ENCODE data around the gene RAB27A. TPM values are rescaled to one million over a fixed set of nuclear protein-coding genes. Genes with fewer than 3 reads are reported as not detected.
A peak's percentile ranks its signal among the peaks of the same experiment; 100 is the strongest.

The RAB27A gene
- total and polyA plus RNA-seq, 5 donors from 2014 or later = 34.0 to 69.2 (median 43.8) TPM

DNA sequence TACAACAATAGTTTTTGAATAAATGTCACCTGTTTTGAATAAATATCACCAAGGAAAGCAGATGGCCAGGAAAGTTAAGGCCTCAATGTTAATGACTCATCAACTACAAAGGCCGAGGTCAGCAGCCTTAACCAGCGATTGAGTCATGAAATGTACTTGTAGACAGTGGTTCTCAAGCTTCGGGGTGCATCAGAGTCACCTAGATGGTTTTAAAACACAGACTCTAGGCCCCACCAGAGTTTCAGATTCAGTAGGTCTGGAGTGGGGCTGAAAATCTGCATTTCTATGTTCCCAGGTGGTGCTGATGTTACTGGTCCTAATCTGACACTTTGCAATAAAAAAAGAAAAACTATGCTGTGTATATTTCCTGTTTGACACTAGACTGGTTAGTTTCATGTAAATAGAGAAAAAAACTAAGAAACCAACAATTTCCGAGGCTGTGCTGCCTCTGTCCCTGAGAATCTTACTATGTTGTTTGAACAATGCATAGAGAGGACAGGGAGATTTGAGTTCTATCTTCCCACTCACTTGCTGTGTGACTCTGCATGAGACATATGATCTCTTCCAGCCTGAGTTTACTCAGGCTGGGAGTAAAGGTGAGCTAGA lies 9.8 kb downstream of the RAB27A start:
- Mint-ChIP-seq H3K4me1 (peaks cover 51 to 95% (median 80%) of the 10 kb centered on the region in 4 donors), H3K4me3 (peak overlapping the region; percentile 47 to 79 (median 64)), H3K27ac (peak overlapping the region; percentile 90 to 95 (median 95)), H3K9me3 (no peaks in the 10 kb centered on the region), H3K27me3 (no peaks in the 10 kb centered on the region), H3K36me3 (peaks cover 3% of the 10 kb centered on the region)
- Histone ChIP-seq H3K27me3 (ENCODE audit: control insufficient read depth, insufficient read depth, low read length) (no peaks in the 10 kb centered on the region), H3K4me3 (ENCODE audit: low read depth, low read length) (peak overlapping the region; percentile 59), H3K36me3 (ENCODE audit: control insufficient read depth, insufficient read depth, low read length) (no peaks in the 10 kb centered on the region), H3K9me3 (ENCODE audit: control insufficient read depth in 2 of 2, low read length in 2 of 2) (no peaks in the 10 kb centered on the region), H3K4me1 (ENCODE audit: control insufficient read depth, insufficient read depth, low read length, poor library complexity, severe bottlenecking) (peaks cover 88% of the 10 kb centered on the region), H3K27ac (ENCODE audit: insufficient read depth, low read length, poor library complexity, severe bottlenecking) (peak overlapping the region; percentile 82)
- DNase-seq = peak; percentile 41 to 67 (median 49)
- ATAC-seq (ENCODE audit: low read depth in 2 of 2) = peak; percentile 68 to 78

DNA sequence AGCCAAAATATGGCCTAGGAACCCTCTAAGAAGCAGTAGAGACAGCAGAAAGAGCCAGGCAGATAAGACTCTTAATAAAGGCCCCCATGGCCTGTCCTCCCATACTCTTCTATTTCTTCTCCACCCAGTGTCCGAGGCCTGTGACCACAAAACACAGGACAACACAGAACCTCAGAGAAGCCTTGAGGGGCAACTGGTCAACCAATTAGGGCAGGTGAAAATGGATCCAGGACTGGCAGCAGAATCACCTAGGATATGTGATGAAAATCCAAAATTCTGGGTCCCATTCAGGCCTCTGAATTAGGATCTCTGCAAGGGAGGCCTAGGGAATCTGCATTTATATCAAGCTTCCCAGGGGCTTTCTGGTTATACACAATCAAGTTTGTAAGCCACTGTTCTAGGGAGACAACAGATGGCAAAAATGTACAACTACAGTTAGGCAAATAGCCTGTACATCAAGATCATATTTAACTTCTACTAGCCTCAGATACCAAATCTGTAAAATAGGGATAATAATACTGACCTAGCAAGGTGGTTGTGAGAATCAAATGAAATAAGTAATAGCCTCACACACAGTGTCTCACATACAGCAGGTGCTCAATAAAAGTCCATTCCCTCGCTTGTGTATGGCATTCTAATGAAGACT lies 10.4 kb downstream of the RAB27A start:
- peak overlapping the region; percentile 82 for H3K27ac ChIP-seq (ENCODE audit: insufficient read depth, low read length, poor library complexity, severe bottlenecking)
- no peaks in the 10 kb centered on the region for H3K27me3 Mint-ChIP-seq
- peak overlapping the region; percentile 59 for H3K4me3 ChIP-seq (ENCODE audit: low read depth, low read length)
- H3K9me3 Mint-ChIP-seq = no peaks in the 10 kb centered on the region
- H3K27ac Mint-ChIP-seq = peak overlapping the region; percentile 90 to 95 (median 95)
- H3K9me3 ChIP-seq (ENCODE audit: control insufficient read depth in 2 of 2, low read length in 2 of 2) = no peaks in the 10 kb centered on the region
- H3K36me3 Mint-ChIP-seq = peaks cover 3% of the 10 kb centered on the region
- H3K4me3 Mint-ChIP-seq = peak overlapping the region; percentile 55 to 79 (median 76)
- ATAC-seq (ENCODE audit: low read depth in 2 of 2) = no peak
- no peak for DNase-seq
- peaks cover 45 to 91% (median 74%) of the 10 kb centered on the region in 4 donors for H3K4me1 Mint-ChIP-seq
- no peaks in the 10 kb centered on the region for H3K36me3 ChIP-seq (ENCODE audit: control insufficient read depth, insufficient read depth, low read length)
- H3K27me3 ChIP-seq (ENCODE audit: control insufficient read depth, insufficient read depth, low read length) = no peaks in the 10 kb centered on the region
- peaks cover 83% of the 10 kb centered on the region for H3K4me1 ChIP-seq (ENCODE audit: control insufficient read depth, insufficient read depth, low read length, poor library complexity, severe bottlenecking)

- Mint-ChIP-seq H3K4me3 (peak overlapping the region; percentile 66 to 87 (median 82)), H3K27me3 (no peaks in the 10 kb centered on the region), H3K27ac (peak overlapping the region; percentile 90 to 99 (median 95)), H3K9me3 (no peaks in the 10 kb centered on the region), H3K4me1 (peaks cover 48 to 87% (median 73%) of the 10 kb centered on the region in 4 donors), H3K36me3 (peaks cover 10% of the 10 kb centered on the region)
- peaks cover 68% of the 10 kb centered on the region for H3K4me1 ChIP-seq (ENCODE audit: control insufficient read depth, insufficient read depth, low read length, poor library complexity, severe bottlenecking)
- H3K4me3 ChIP-seq (ENCODE audit: low read depth, low read length) = peak overlapping the region; percentile 74
- DNase-seq (no peak), ATAC-seq (ENCODE audit: low read depth in 2 of 2) (no peak)
- H3K36me3 ChIP-seq (ENCODE audit: control insufficient read depth, insufficient read depth, low read length) = no peaks in the 10 kb centered on the region
- H3K9me3 ChIP-seq (ENCODE audit: control insufficient read depth in 2 of 2, low read length in 2 of 2) = no peaks in the 10 kb centered on the region
- H3K27ac ChIP-seq (ENCODE audit: insufficient read depth, low read length, poor library complexity, severe bottlenecking) = peak overlapping the region; percentile 82
- no peaks in the 10 kb centered on the region for H3K27me3 ChIP-seq (ENCODE audit: control insufficient read depth, insufficient read depth, low read length)
Measured at GRCh38 chr15:55277715-55278114, 11.9 kb downstream of the RAB27A start.

DNA sequence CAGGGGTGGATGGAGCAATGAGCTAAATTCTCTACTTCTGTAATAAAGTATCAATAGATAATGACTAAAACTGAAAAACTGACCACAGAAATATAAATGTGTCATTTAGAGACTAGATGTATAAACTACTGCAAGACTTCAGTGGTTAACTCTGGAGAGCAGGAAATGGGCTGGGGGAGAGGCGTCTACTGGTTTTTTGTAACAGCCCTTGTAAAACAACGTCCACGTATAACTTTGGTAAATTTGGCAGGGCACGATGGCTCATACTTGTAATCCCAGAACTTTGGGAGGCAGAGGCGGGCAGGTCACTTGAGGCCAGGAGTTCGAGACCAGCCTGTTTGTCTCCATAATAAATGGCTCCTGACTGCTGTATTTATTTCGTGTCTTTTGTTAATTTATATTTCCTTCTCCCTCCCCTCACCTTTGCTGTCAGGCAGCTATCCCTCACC lies 12.5 kb downstream of the RAB27A start:
- peaks cover 53 to 85% (median 70%) of the 10 kb centered on the region in 4 donors for H3K4me1 Mint-ChIP-seq
- Histone ChIP-seq H3K4me1 (ENCODE audit: control insufficient read depth, insufficient read depth, low read length, poor library complexity, severe bottlenecking) (peaks cover 62% of the 10 kb centered on the region), H3K4me3 (ENCODE audit: low read depth, low read length) (peak overlapping the region; percentile 74), H3K27ac (ENCODE audit: insufficient read depth, low read length, poor library complexity, severe bottlenecking) (peak overlapping the region; percentile 82), H3K36me3 (ENCODE audit: control insufficient read depth, insufficient read depth, low read length) (no peaks in the 10 kb centered on the region), H3K27me3 (ENCODE audit: control insufficient read depth, insufficient read depth, low read length) (no peaks in the 10 kb centered on the region), H3K9me3 (ENCODE audit: control insufficient read depth in 2 of 2, low read length in 2 of 2) (no peaks in the 10 kb centered on the region)
- ATAC-seq (ENCODE audit: low read depth in 2 of 2) (peak; percentile 64 to 67), DNase-seq (peak; percentile 48 to 86 (median 59))
- no peaks in the 10 kb centered on the region for H3K27me3 Mint-ChIP-seq
- H3K4me3 Mint-ChIP-seq = peak overlapping the region; percentile 66 to 87 (median 82)
- peaks cover 12% of the 10 kb centered on the region for H3K36me3 Mint-ChIP-seq
- no peaks in the 10 kb centered on the region for H3K9me3 Mint-ChIP-seq
- H3K27ac Mint-ChIP-seq = peak overlapping the region; percentile 90 to 99 (median 95)

DNA sequence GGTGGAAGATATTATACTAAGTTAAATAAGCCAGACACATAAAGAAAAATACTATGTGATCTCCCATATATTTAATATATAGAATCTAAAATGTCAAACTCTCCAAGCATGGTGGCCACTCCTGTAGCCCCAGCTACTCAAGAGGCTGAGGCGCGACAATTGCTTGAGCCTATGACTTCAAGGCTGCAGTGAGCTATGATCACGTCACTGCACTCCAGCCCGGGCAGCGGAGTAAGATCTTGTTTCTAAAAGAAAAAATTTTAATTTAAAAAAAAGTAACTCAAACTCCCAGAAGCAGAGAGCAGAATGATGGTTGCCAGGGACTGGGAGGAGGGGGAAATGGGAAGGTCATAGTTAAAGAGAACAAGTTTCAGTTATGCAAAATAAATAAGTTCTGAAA lies 13.3 kb downstream of the RAB27A start:
- Mint-ChIP-seq H3K27me3 (no peaks in the 10 kb centered on the region), H3K9me3 (no peaks in the 10 kb centered on the region), H3K27ac (peak overlapping the region; percentile 77 to 95 (median 90)), H3K36me3 (peaks cover 12% of the 10 kb centered on the region), H3K4me3 (peak overlapping the region; percentile 66 to 87 (median 82)), H3K4me1 (peaks cover 48 to 81% (median 67%) of the 10 kb centered on the region in 4 donors)
- DNase-seq (no peak), ATAC-seq (ENCODE audit: low read depth in 2 of 2) (no peak)
- Histone ChIP-seq H3K27ac (ENCODE audit: insufficient read depth, low read length, poor library complexity, severe bottlenecking) (peak overlapping the region; percentile 82), H3K36me3 (ENCODE audit: control insufficient read depth, insufficient read depth, low read length) (no peaks in the 10 kb centered on the region), H3K27me3 (ENCODE audit: control insufficient read depth, insufficient read depth, low read length) (no peaks in the 10 kb centered on the region), H3K4me3 (ENCODE audit: low read depth, low read length) (peak overlapping the region; percentile 74), H3K9me3 (ENCODE audit: control insufficient read depth in 2 of 2, low read length in 2 of 2) (no peaks in the 10 kb centered on the region), H3K4me1 (ENCODE audit: control insufficient read depth, insufficient read depth, low read length, poor library complexity, severe bottlenecking) (peaks cover 54% of the 10 kb centered on the region)

DNA sequence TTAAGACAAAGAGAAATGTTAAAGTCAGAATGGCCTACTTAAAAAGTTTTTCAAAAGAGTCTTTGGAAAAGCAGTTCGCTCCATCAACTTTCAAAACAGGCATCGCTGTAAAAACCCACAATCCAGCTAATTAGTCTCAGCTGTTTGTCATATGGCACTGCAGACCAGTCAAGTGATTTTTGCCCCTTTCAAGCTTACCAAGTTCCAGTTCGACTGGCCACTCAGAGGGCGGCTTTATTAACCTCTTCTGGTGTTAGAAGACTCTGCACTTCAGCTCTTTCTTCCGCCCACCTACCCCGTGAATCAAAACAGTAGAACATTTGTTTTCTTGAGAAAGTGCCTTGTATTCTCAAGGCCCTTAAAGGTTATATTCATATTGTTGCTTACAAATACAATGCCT lies 19.3 kb downstream of the RAB27A start:
- Mint-ChIP-seq H3K9me3 (no peaks in the 10 kb centered on the region), H3K4me1 (peaks cover 47 to 81% (median 72%) of the 10 kb centered on the region in 4 donors), H3K4me3 (peak overlapping the region in 1 of 4 donors; percentile 64), H3K27me3 (no peaks in the 10 kb centered on the region), H3K27ac (peak overlapping the region in 2 of 3 donors; percentile 58 to 74), H3K36me3 (peaks cover 19% of the 10 kb centered on the region)
- Histone ChIP-seq H3K4me3 (ENCODE audit: low read depth, low read length) (no peak overlapping the region), H3K27me3 (ENCODE audit: control insufficient read depth, insufficient read depth, low read length) (no peaks in the 10 kb centered on the region), H3K4me1 (ENCODE audit: control insufficient read depth, insufficient read depth, low read length, poor library complexity, severe bottlenecking) (peaks cover 27% of the 10 kb centered on the region), H3K9me3 (ENCODE audit: control insufficient read depth in 2 of 2, low read length in 2 of 2) (no peaks in the 10 kb centered on the region), H3K36me3 (ENCODE audit: control insufficient read depth, insufficient read depth, low read length) (no peaks in the 10 kb centered on the region), H3K27ac (ENCODE audit: insufficient read depth, low read length, poor library complexity, severe bottlenecking) (no peak overlapping the region)
- DNase-seq = no peak
- no peak for ATAC-seq (ENCODE audit: low read depth in 2 of 2)

- peaks cover 15% of the 10 kb centered on the region for H3K36me3 Mint-ChIP-seq
- peak overlapping the region; percentile 83 for H3K4me3 ChIP-seq (ENCODE audit: low read depth, low read length)
- no peaks in the 10 kb centered on the region for H3K9me3 ChIP-seq (ENCODE audit: control insufficient read depth in 2 of 2, low read length in 2 of 2)
- H3K27ac Mint-ChIP-seq = peak overlapping the region; percentile 95 to 98 (median 96)
- H3K4me1 ChIP-seq (ENCODE audit: control insufficient read depth, insufficient read depth, low read length, poor library complexity, severe bottlenecking) = peaks cover 23% of the 10 kb centered on the region
- no peaks in the 10 kb centered on the region for H3K9me3 Mint-ChIP-seq
- peaks cover 39 to 68% (median 60%) of the 10 kb centered on the region in 4 donors for H3K4me1 Mint-ChIP-seq
- H3K27me3 Mint-ChIP-seq = no peaks in the 10 kb centered on the region
- peak overlapping the region; percentile 87 for H3K27ac ChIP-seq (ENCODE audit: insufficient read depth, low read length, poor library complexity, severe bottlenecking)
- ATAC-seq (ENCODE audit: low read depth in 2 of 2) (no peak), DNase-seq (no peak)
- peak overlapping the region; percentile 45 to 82 (median 81) for H3K4me3 Mint-ChIP-seq
- H3K36me3 ChIP-seq (ENCODE audit: control insufficient read depth, insufficient read depth, low read length) = no peaks in the 10 kb centered on the region
- no peaks in the 10 kb centered on the region for H3K27me3 ChIP-seq (ENCODE audit: control insufficient read depth, insufficient read depth, low read length)
Measured at GRCh38 chr15:55268176-55268695, 21.4 kb downstream of the RAB27A start.

Measured in CD4-positive, CD25-positive, alpha-beta regulatory T cell (primary cell).